ENCODE data around the gene DYNC2H1.

- TF ChIP-seq CTCF (IDR thresholded peaks at IDR 0.05) (no peak), POLR2AphosphoS5 (IDR thresholded peaks at IDR 0.05) (no peak)
Measured at GRCh38 chr11:103434073-103434411, 324.8 kb downstream of the DYNC2H1 start.

Measured in sigmoid colon (tissue), 4 donors.